Lower leg skin (tissue), 3 donors: ENCODE measurements around the gene PMS1.

Source experiments
- CTCF ChIP-seq, 3 donors: fragments of 450-650 bp; IDR thresholded peaks; one replicate each; pipeline ENCODE4 v1.5.1; 2016; ENCODE audit warnings: antibody characterized with exemption in 3 of 3, mild to moderate bottlenecking in 3 of 3, moderate library complexity in 2 of 3
- POLR2A ChIP-seq, 2 donors: fragments of 450-650 bp; IDR thresholded peaks; one replicate each; pipeline ENCODE4 v1.6.1; 2016 to 2017; ENCODE audit warnings: antibody characterized with exemption in 2 of 2, mild to moderate bottlenecking in 1 of 2, moderate library complexity in 1 of 2

GRCh38 chr2:189829102-189829833, 45.0 kb downstream of the PMS1 start:
- TF ChIP-seq POLR2A (IDR thresholded peaks at IDR 0.05) (no peak), CTCF (IDR thresholded peaks at IDR 0.05) (no peak)
